SK-N-SH treated with all-trans-retinoic acid at 6 μM for 48 hours (cell line): ENCODE data around the gene IQGAP3.
"Not testable (repeated sequence)": the region's sequence is repeated elsewhere in the genome, so short reads cannot be mapped to it uniquely, and the experiment has no call there.

Experiments used
- ATAC-seq: fragments of 200-7000 bp; cut with Tn5 transposase; 3 replicates; pipeline ENCODE4 v1.9.1; 2020; ENCODE audit warnings: mild to moderate bottlenecking, moderate library complexity
- ARNTL ChIP-seq: fragments of 450-650 bp; formaldehyde crosslinking; IDR thresholded peaks from 2 replicates; pipeline ENCODE4 v1.5.0; 2020; ENCODE audit warnings: low read depth, mild to moderate bottlenecking, moderate library complexity, borderline replicate concordance
- CSDC2 ChIP-seq: fragments of 250-450 bp; sonication (Bioruptor Pico); IDR thresholded peaks from 2 replicates; pipeline ENCODE4 v1.5.0; 2020; ENCODE audit warnings: mild to moderate bottlenecking, moderate library complexity
- ESRRG ChIP-seq: fragments of 250-450 bp; sonication (Bioruptor Pico); IDR thresholded peaks from 2 replicates; pipeline ENCODE4 v1.6.1; 2021; ENCODE audit warnings: mild to moderate bottlenecking
- GLIS3 ChIP-seq: fragments of 250-450 bp; sonication (Bioruptor Pico); IDR thresholded peaks from 2 replicates; pipeline ENCODE4 v1.5.0; 2020; ENCODE audit warnings: mild to moderate bottlenecking, moderate library complexity
- ISL1 ChIP-seq: fragments of 250-450 bp; sonication (Bioruptor Pico); IDR thresholded peaks from 2 replicates; pipeline ENCODE4 v2.1.2; 2022; ENCODE audit warnings: mild to moderate bottlenecking, moderate library complexity
- OSR1 ChIP-seq: fragments of 250-450 bp; sonication (Bioruptor Pico); IDR thresholded peaks from 2 replicates; pipeline ENCODE4 v1.8.0; 2022; ENCODE audit warnings: moderate library complexity, mild to moderate bottlenecking, inconsistent platforms
- PPARA ChIP-seq: fragments of 250-450 bp; sonication (Bioruptor Pico); IDR thresholded peaks from 2 replicates; pipeline ENCODE4 v1.5.0; 2020; ENCODE audit warnings: mild to moderate bottlenecking, borderline replicate concordance
- SNAI2 ChIP-seq: fragments of 250-450 bp; sonication (Bioruptor Pico); IDR thresholded peaks from 2 replicates; pipeline ENCODE4 v1.5.0; 2020; ENCODE audit warnings: mild to moderate bottlenecking, moderate library complexity
- TCF4 ChIP-seq: fragments of 250-450 bp; sonication (Bioruptor Pico); IDR thresholded peaks from 2 replicates; pipeline ENCODE4 v1.8.0; 2021; ENCODE audit warnings: mild to moderate bottlenecking, moderate library complexity, borderline replicate concordance
- TOX ChIP-seq: fragments of 250-450 bp; sonication (Bioruptor Pico); IDR thresholded peaks from 2 replicates; pipeline ENCODE4 v1.8.0; 2021; ENCODE audit warnings: mild to moderate bottlenecking, moderate library complexity, borderline replicate concordance
- ZC3H10 ChIP-seq: fragments of 250-450 bp; sonication (Bioruptor Pico); IDR thresholded peaks from 2 replicates; pipeline ENCODE4 v1.5.1; 2021; ENCODE audit warnings: mild to moderate bottlenecking, moderate library complexity
- ZFP3 ChIP-seq: fragments of 250-450 bp; sonication (Bioruptor Pico); IDR thresholded peaks from 2 replicates; pipeline ENCODE4 v1.5.0; 2020; ENCODE audit warnings: mild to moderate bottlenecking, moderate library complexity
- ZFP30 ChIP-seq: fragments of 450-650 bp; formaldehyde crosslinking; IDR thresholded peaks from 2 replicates; pipeline ENCODE4 v1.5.0; 2022; ENCODE audit warnings: mild to moderate bottlenecking, moderate library complexity
- ZNF565 ChIP-seq: fragments of 450-650 bp; formaldehyde crosslinking; conservative IDR thresholded peaks from 2 replicates; pipeline ENCODE4 v1.5.0; 2020; ENCODE audit warnings: low read depth, mild to moderate bottlenecking, moderate library complexity
- ZNF8 ChIP-seq: fragments of 450-650 bp; formaldehyde crosslinking; IDR thresholded peaks from 2 replicates; pipeline ENCODE4 v1.5.0; 2020; ENCODE audit warnings: mild to moderate bottlenecking, moderate library complexity
- TF ChIP-seq, protein P1 (sequence below): fragments of 250-450 bp; sonication (Bioruptor Pico); IDR thresholded peaks from 2 replicates; pipeline ENCODE4 v1.5.1; 2021; ENCODE audit warnings: mild to moderate bottlenecking, moderate library complexity
- TF ChIP-seq, protein P2 (sequence below): fragments of 250-450 bp; sonication (Bioruptor Pico); IDR thresholded peaks from 2 replicates; pipeline ENCODE4 v1.8.0; 2021; ENCODE audit warnings: low read depth, mild to moderate bottlenecking, moderate library complexity, borderline replicate concordance
- TF ChIP-seq, protein P3 (sequence below): fragments of 250-450 bp; sonication (Bioruptor Pico); IDR thresholded peaks from 2 replicates; pipeline ENCODE4 v1.8.0; 2020; ENCODE audit warnings: mild to moderate bottlenecking, moderate library complexity, borderline replicate concordance
- TF ChIP-seq, protein P4 (sequence below): fragments of 250-450 bp; sonication (Bioruptor Pico); IDR thresholded peaks from 2 replicates; pipeline ENCODE4 v1.5.1; 2020; ENCODE audit warnings: low read depth, mild to moderate bottlenecking, moderate library complexity

Gene IQGAP3

DNA sequence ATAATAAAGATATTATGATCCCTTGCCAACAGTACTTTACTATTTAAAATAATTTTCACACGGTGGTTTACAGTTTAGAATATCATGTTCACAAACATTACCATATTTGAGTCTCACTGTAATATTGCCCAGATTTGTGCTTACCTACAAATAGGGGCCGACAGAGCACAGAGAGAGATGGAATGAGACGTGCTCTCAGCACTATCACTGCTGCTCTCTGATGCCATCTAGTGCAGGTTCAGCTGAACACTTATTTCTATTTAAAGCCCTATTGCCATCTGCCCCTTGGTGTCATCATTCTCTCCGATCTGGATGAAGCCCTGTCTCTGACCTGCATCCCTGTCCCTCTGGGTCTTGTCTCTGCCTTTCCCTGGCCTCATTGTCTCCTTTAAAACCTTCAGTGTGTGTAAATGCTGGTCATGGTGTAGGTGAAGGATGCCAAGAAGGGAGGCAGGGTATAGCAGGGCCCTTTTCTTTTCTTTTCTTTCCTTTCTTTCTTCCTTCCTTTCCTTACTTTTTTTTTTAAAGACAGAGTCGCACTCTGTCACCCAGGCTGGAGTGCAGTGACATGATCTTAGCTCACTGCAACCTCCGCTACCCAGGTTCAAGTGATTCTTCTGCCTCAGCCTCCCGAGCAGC, 35.8 kb upstream of the IQGAP3 start:
- ATAC-seq, result peak; percentile 99
- TF ChIP-seq TOX (CRISPR knock-in tag) (no peak), GLIS3 (CRISPR knock-in tag) (no peak), ESRRG (CRISPR knock-in tag) (no peak), ZFP3 (CRISPR knock-in tag) (no peak), ZFP30 (CRISPR knock-in tag) (no peak), CSDC2 (CRISPR knock-in tag) (no peak), OSR1 (CRISPR knock-in tag) (no peak), ZNF8 (CRISPR knock-in tag) (no peak), SNAI2 (no peak)
- TF ChIP-seq, protein P1, sequence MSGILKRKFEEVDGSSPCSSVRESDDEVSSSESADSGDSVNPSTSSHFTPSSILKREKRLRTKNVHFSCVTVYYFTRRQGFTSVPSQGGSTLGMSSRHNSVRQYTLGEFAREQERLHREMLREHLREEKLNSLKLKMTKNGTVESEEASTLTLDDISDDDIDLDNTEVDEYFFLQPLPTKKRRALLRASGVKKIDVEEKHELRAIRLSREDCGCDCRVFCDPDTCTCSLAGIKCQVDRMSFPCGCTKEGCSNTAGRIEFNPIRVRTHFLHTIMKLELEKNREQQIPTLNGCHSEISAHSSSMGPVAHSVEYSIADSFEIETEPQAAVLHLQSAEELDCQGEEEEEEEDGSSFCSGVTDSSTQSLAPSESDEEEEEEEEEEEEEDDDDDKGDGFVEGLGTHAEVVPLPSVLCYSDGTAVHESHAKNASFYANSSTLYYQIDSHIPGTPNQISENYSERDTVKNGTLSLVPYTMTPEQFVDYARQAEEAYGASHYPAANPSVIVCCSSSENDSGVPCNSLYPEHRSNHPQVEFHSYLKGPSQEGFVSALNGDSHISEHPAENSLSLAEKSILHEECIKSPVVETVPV (CRISPR knock-in tag), result no peak
- TF ChIP-seq, protein P2, sequence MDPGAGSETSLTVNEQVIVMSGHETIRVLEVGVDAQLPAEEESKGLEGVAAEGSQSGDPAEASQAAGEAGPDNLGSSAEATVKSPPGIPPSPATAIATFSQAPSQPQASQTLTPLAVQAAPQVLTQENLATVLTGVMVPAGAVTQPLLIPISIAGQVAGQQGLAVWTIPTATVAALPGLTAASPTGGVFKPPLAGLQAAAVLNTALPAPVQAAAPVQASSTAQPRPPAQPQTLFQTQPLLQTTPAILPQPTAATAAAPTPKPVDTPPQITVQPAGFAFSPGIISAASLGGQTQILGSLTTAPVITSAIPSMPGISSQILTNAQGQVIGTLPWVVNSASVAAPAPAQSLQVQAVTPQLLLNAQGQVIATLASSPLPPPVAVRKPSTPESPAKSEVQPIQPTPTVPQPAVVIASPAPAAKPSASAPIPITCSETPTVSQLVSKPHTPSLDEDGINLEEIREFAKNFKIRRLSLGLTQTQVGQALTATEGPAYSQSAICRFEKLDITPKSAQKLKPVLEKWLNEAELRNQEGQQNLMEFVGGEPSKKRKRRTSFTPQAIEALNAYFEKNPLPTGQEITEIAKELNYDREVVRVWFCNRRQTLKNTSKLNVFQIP (CRISPR knock-in tag), result no peak
- TF ChIP-seq, protein P3, sequence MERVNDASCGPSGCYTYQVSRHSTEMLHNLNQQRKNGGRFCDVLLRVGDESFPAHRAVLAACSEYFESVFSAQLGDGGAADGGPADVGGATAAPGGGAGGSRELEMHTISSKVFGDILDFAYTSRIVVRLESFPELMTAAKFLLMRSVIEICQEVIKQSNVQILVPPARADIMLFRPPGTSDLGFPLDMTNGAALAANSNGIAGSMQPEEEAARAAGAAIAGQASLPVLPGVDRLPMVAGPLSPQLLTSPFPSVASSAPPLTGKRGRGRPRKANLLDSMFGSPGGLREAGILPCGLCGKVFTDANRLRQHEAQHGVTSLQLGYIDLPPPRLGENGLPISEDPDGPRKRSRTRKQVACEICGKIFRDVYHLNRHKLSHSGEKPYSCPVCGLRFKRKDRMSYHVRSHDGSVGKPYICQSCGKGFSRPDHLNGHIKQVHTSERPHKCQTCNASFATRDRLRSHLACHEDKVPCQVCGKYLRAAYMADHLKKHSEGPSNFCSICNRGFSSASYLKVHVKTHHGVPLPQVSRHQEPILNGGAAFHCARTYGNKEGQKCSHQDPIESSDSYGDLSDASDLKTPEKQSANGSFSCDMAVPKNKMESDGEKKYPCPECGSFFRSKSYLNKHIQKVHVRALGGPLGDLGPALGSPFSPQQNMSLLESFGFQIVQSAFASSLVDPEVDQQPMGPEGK (CRISPR knock-in tag), result no peak

DNA sequence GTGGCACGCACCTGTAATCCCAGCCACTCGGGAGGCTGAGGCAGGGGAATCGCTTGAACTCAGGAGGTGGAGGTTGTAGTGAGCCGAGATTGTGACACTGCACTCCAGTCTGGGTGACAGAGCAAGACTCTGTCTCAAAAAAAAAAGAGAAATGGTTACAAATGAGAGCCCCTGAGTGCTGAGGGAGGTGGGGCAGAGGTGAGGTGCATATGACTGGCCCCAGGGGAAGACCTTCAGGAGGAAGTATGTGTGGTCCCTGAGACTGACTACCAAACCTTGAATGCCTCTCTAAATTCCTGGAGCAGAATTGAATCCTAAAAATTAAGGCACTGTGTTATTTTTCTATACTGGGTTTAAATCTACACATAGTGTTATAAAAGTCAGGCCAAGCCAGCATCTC, 35.0 kb upstream of the IQGAP3 start:
- not testable (repeated sequence) for ATAC-seq

DNA sequence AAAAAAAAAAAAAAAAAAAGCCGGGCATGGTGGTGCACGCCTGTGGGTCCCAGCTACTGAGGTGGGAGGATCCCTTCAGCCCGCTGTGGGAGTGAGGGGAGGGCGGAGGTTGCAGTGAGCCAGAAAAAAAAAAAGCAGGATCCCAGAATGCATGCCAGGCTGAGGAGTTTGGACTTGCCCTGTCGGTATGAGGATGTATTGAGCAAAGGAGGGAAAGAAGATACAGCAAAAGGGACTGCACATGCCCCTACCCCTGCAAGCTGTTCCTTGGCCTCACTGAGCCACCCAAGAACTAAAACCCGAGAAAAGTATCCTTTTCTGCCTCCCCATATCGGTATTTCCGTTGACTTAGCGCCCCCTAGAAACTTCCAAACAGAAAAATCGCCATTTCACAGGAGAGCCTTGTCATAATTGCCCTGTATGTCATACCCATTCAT, 30.2 kb upstream of the IQGAP3 start:
- ATAC-seq, result no peak
- TF ChIP-seq ARNTL, result no peak
- no peak for TF ChIP-seq OSR1 (CRISPR knock-in tag)
- TF ChIP-seq TOX (CRISPR knock-in tag), result no peak
- no peak for TF ChIP-seq GLIS3 (CRISPR knock-in tag)
- TF ChIP-seq, protein P1 (CRISPR knock-in tag), result no peak
- TF ChIP-seq ZFP3 (CRISPR knock-in tag), result no peak
- TF ChIP-seq CSDC2 (CRISPR knock-in tag), result no peak
- TF ChIP-seq TCF4 (CRISPR knock-in tag), result no peak
- TF ChIP-seq ZFP30 (CRISPR knock-in tag), result no peak
- TF ChIP-seq, protein P4, sequence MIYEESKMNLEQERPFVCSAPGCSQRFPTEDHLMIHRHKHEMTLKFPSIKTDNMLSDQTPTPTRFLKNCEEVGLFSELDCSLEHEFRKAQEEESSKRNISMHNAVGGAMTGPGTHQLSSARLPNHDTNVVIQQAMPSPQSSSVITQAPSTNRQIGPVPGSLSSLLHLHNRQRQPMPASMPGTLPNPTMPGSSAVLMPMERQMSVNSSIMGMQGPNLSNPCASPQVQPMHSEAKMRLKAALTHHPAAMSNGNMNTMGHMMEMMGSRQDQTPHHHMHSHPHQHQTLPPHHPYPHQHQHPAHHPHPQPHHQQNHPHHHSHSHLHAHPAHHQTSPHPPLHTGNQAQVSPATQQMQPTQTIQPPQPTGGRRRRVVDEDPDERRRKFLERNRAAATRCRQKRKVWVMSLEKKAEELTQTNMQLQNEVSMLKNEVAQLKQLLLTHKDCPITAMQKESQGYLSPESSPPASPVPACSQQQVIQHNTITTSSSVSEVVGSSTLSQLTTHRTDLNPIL (CRISPR knock-in tag), result no peak
- TF ChIP-seq ZC3H10 (CRISPR knock-in tag), result no peak
- no peak for TF ChIP-seq PPARA
- no peak for TF ChIP-seq ZNF565 (CRISPR knock-in tag)
- no peak for TF ChIP-seq SNAI2

DNA sequence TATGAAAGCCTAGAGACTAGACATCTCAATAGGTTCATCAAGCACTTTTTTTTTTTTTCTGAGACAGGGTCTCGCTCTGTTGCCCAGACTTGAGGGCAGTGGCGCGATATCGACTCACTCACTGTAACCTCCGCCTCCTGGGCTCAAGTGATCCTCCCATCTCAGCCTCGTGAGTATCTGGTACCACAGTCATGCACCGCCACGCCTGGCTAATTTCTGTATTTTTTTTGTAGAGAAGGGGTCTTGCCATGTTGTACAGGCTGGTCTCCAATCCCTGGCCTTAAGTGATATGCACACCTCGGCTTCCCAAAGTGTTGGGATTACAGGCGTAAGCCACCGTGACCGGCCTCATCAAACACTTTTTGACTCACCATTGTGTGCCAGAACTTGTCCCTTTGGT, 29.5 kb upstream of the IQGAP3 start:
- peak; percentile 6 for ATAC-seq
- TF ChIP-seq GLIS3 (CRISPR knock-in tag), result no peak
- TF ChIP-seq ZFP3 (CRISPR knock-in tag), result no peak
- TF ChIP-seq ISL1 (CRISPR knock-in tag), result no peak
- no peak for TF ChIP-seq ZNF8 (CRISPR knock-in tag)
- no peak for TF ChIP-seq ZC3H10 (CRISPR knock-in tag)
- TF ChIP-seq, protein P2 (CRISPR knock-in tag), result no peak
- TF ChIP-seq, protein P3 (CRISPR knock-in tag), result no peak
- TF ChIP-seq, protein P1 (CRISPR knock-in tag), result no peak
